ES-I3 (cell line): ENCODE data around the gene TMEM9B.
"Not testable (repeated sequence)": the region's sequence is repeated elsewhere in the genome, so short reads cannot be mapped to it uniquely, and the experiment has no call there.

Source experiments
- H3K36me3 ChIP-seq: 2 replicates; pipeline ENCODE4 v1.6.1; 2013; ENCODE audit warnings: mild to moderate bottlenecking, low read length, control low read depth, moderate library complexity; ENCODE audit not compliant: insufficient read depth
- H3K4me1 ChIP-seq: 2 replicates; pipeline ENCODE4 v1.6.1; 2013; ENCODE audit warnings: mild to moderate bottlenecking, control low read depth, low read length; ENCODE audit not compliant: insufficient read depth
- H3K9ac ChIP-seq: 2 replicates; pipeline ENCODE4 v1.6.1; 2013; ENCODE audit warnings: low read depth, mild to moderate bottlenecking, low read length, moderate library complexity
- H3K9me3 ChIP-seq: 2 replicates; pipeline ENCODE4 v1.6.1; 2013; ENCODE audit warnings: mild to moderate bottlenecking, low read length, moderate library complexity; ENCODE audit not compliant: control insufficient read depth, insufficient read depth

Gene TMEM9B

DNA sequence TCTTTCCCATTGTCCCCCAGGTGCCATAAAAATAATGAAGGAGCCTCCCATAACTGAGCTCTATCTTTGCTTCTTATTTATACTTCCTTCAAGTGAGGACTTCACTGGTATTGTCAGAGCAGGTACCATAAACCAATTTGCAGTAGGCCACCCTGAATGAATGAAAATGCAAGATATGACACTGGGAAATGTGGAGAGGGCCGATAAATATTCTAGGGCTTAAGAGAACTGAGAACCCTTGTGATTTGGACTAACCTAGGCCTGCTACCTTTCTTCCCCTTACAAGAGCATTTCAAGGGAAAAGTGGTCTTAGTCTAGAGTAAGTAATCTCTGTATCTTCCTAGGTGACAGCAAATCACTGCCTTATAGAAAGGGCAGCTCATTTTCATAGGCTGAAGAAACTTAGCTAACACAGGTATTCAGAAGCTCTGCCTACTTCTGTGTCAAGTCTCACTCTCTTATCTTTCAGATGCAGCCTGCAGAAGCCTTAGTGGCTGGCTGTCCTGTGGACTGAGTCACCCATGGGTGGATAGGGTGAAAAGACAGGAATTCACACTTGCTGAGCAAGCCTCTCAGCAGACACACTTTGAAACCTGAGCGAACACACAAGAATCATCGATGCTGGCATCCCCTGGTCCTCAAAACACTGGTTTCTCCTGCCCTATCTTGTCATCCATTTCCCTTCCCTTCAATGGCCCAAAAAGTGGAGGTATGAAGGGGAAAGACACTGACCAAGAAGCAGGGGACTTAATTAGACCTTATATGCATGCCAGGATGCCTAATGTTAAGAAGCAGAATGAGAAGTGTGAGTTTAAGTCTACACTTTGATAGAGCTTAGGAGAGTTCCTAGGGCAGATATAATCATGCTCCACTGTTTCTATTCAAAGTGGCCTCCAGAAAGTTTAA is 24.3 kb upstream of the TMEM9B start:
- H3K4me1 ChIP-seq: peaks cover 8% of the 10 kb centered on the region
- H3K9me3 ChIP-seq: no peaks in the 10 kb centered on the region
- H3K9ac ChIP-seq: no peak overlapping the region
- no peaks in the 10 kb centered on the region for H3K36me3 ChIP-seq

GRCh38 chr11:8987446-8987845 is 23.2 kb upstream of the TMEM9B start:
- Histone ChIP-seq H3K9me3 (no peaks in the 10 kb centered on the region), H3K9ac (no peak overlapping the region), H3K4me1 (peaks cover 8% of the 10 kb centered on the region), H3K36me3 (no peaks in the 10 kb centered on the region)

DNA sequence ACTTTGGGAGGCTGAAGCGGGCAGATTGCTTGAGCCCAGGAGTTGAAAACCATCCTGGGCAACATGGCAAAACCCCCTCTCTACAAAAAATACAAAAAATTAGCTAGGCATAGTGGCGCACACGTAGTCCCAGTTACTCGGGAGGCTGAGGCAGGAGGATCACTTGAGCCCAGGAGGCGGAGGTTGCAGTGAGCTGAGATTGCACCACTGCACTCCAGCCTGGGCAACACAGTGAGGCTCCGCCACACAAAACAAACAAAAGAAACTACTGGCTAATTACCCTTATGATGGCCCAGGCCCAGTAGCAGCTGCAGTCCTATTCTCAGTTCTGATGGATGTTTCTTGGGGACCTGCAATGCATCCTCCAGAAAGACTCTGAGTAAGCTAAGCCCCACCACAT is 22.5 kb upstream of the TMEM9B start:
- H3K9ac ChIP-seq, H3K9me3 ChIP-seq, H3K36me3 ChIP-seq, H3K4me1 ChIP-seq: not testable (repeated sequence)

- peaks cover 8% of the 10 kb centered on the region for H3K4me1 ChIP-seq
- H3K9me3 ChIP-seq: no peaks in the 10 kb centered on the region
- H3K9ac ChIP-seq: no peak overlapping the region
- no peaks in the 10 kb centered on the region for H3K36me3 ChIP-seq
These were observed 21.2 kb upstream of the TMEM9B start for GRCh38 chr11:8985462-8985861.

- Histone ChIP-seq H3K9me3 (no peaks in the 10 kb centered on the region), H3K9ac (no peak overlapping the region)
These were observed 19.3 kb upstream of the TMEM9B start for GRCh38 chr11:8983552-8983951.

GRCh38 chr11:8980485-8980884 is 16.2 kb upstream of the TMEM9B start:
- Histone ChIP-seq H3K4me1 (no peaks in the 10 kb centered on the region), H3K36me3 (no peaks in the 10 kb centered on the region), H3K9me3 (no peaks in the 10 kb centered on the region), H3K9ac (no peak overlapping the region)

More at GRCh38 chr11:8983552-8983951, 19.3 kb upstream of the TMEM9B start:
- Histone ChIP-seq H3K4me1 (no peaks in the 10 kb centered on the region), H3K36me3 (no peaks in the 10 kb centered on the region)

DNA sequence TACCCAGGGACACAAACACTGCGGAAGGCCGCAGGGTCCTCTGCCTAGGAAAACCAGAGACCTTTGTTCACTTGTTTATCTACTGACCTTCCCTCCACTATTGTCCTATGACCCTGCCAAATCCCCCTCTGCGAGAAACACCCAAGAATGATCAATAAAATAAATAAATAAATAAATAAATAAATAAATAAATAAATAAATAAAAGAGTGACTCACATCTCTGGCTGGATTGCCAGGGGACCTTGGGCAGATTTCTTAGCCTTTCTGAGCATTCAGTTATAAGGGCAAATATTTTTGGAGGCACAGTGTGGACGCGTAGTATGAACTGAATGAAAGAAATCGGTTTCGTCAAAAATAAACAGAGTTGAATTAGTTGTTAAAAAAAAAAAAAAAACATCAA is 15.1 kb upstream of the TMEM9B start:
- H3K4me1 ChIP-seq, H3K36me3 ChIP-seq, H3K9me3 ChIP-seq, H3K9ac ChIP-seq: not testable (repeated sequence)

DNA sequence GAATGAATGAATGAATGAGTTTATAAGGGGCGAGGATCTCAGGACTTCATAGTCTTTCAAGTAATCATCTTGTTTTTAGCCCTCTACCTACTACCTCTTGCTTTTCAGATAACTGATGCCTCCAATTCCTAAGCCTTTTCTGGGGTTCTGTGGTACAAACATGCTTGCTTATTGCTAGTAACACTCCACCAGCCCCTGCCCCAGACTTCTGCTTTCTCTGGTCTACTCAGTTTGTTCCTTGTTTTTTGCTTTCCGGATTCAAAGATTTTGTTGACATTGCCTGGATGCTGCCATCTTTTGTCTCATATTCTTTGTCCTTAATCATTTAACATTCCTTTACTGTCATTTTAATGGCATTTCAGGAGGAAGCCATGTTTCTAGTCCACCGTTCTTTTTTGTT is 8.9 kb upstream of the TMEM9B start:
- Histone ChIP-seq H3K4me1 (no peaks in the 10 kb centered on the region), H3K9ac (no peak overlapping the region), H3K36me3 (no peaks in the 10 kb centered on the region), H3K9me3 (no peaks in the 10 kb centered on the region)

DNA sequence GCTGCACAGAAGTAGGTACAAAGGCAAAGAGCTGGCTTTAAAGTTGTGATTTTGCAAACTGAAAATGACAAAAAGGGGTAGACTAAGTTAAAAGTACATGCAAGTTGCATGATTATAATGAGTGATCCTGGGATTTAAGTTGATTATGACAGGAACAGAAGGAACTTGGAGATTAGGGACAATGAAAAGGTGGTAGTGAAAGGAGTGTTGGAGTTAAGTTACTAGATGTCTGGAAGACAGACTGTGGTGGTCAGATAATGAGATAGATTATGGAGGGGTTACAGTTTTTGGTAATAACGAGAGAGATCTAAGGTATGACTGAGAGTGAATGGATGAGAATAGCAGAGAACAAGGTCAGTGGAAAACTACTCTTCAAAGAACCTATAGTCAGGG is 7.7 kb upstream of the TMEM9B start:
- no peaks in the 10 kb centered on the region for H3K9me3 ChIP-seq
- no peaks in the 10 kb centered on the region for H3K4me1 ChIP-seq
- no peak overlapping the region for H3K9ac ChIP-seq
- H3K36me3 ChIP-seq: no peaks in the 10 kb centered on the region

DNA sequence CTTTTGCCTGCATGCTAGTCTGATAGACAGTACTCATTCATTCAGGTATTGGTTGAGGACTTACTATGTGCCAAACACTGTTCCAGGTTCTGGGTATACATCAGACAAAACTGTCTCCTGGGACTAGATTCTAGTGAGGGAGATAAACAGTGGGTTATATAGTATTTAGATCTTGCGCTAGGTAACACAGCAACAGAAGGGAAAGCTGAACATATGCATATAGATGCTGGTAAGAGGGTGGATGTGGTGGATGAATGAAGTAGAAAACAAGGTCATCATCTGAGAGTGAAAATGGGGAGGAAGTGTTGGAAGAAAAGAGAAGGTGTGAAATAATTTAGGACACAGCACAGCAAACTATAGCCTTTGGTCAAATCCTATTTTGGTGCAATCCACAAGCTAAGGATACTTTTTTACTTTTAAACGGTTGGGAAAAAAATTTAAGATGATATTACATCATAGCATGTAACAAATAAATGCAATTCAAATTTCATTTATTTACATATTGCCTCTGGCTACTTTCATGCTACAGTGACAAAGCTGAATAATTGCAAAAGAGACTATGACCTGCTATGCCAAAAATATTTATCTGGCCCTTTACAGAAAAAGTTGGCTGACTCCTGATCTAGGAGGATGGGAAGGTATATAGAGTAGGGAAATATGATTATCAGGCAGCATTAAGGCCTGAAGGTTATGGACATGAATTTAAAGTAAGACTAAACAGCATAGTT is 7.1 kb upstream of the TMEM9B start:
- no peaks in the 10 kb centered on the region for H3K36me3 ChIP-seq
- no peaks in the 10 kb centered on the region for H3K4me1 ChIP-seq
- H3K9ac ChIP-seq: no peak overlapping the region
- H3K9me3 ChIP-seq: no peaks in the 10 kb centered on the region

GRCh38 chr11:8967184-8967583 is 2.9 kb upstream of the TMEM9B start:
- Histone ChIP-seq H3K4me1 (peaks cover 4% of the 10 kb centered on the region; the same call in 1 of the 2 replicates), H3K9ac (no peak overlapping the region), H3K36me3 (no peaks in the 10 kb centered on the region), H3K9me3 (no peaks in the 10 kb centered on the region)

DNA sequence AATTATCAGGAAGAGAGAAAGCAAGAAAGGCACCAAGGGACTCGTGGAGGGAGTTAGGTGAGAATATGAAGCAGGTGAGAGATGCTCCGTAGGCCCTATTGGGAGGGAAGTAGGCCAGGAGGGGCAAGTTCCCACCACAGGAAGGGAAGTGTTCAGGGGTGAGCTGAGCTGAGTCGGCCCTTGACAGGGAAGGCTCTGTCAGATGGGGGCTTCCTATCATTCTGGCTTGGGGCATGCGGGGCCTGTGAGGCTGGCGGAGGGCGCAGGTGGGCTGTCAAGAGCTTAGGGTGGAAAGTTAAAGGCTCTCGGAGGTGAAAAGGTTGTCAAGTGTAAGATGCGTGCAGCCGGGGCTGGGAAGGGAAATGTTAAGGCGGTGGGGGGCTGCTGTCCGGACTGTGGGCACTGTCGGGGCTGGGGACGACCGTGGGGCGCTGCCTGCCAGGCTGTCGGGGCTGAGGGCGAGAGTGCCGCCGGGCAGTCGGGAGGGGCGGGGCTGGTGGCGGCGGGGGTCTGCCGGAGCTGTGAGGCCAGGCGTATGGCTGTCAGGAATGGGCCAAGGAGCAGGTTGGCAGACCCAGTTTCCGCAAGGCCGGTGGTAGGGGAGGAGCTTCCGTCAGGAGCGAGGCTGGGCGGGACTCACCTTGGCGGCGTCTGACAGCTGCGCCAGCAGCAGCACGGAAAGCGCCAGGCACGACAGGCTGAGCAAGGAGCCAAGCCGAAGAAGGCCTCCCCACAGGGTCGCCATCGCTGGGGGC is 496 bp downstream of the TMEM9B start:
- H3K4me1 ChIP-seq: peaks cover 13% of the 10 kb centered on the region
- H3K9ac ChIP-seq: peak overlapping the region; percentile 87
- H3K36me3 ChIP-seq: no peaks in the 10 kb centered on the region
- H3K9me3 ChIP-seq: no peaks in the 10 kb centered on the region

DNA sequence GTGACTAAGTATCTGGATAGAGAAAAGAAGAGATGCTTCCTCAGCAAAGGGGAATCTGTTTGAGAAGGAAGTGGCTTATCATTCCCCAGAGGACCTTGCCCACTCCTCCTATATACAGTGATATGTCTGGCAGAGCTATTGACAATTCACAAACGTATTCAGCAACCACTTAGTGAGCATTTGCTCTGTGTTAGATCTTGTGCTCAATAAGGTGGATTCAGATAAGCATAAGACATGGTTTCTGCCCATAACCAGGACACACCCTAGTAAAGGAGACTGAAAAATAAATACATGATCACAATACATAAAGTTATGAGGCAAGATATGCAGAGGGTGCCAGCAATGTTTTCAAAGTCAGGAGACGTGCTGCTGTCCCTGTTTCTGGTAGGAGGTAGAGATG is 1.4 kb downstream of the TMEM9B start:
- Histone ChIP-seq H3K4me1 (peaks cover 13% of the 10 kb centered on the region), H3K9ac (0 out of 2 replicates have a peak overlapping the region, but pooled peaks have one; percentile 87), H3K36me3 (no peaks in the 10 kb centered on the region), H3K9me3 (no peaks in the 10 kb centered on the region)

GRCh38 chr11:8961401-8961800 is 2.8 kb downstream of the TMEM9B start:
- Histone ChIP-seq H3K9me3 (no peaks in the 10 kb centered on the region), H3K4me1 (peaks cover 13% of the 10 kb centered on the region), H3K9ac (no peak overlapping the region), H3K36me3 (no peaks in the 10 kb centered on the region)
